Raji (cell line): ENCODE results near the gene HOXB9.

Experiments
- POLR2A ChIP-seq: IDR thresholded peaks from 2 replicates; pipeline ENCODE4 v1.6.1; 2011; ENCODE audit warnings: low read depth, low read length, control low read depth; ENCODE audit not compliant: insufficient read depth

Gene HOXB9

GRCh38 chr17:48601207-48601538, 25.0 kb downstream of the HOXB9 start:
- no peak for TF ChIP-seq POLR2A

GRCh38 chr17:48600244-48601098, 25.7 kb downstream of the HOXB9 start:
- no peak for TF ChIP-seq POLR2A

GRCh38 chr17:48599354-48599753, 26.8 kb downstream of the HOXB9 start:
- no peak for TF ChIP-seq POLR2A

GRCh38 chr17:48598736-48599135, 27.4 kb downstream of the HOXB9 start:
- TF ChIP-seq POLR2A = no peak

GRCh38 chr17:48597778-48598631, 28.2 kb downstream of the HOXB9 start:
- TF ChIP-seq POLR2A = no peak

GRCh38 chr17:48597528-48597777, 28.7 kb downstream of the HOXB9 start:
- TF ChIP-seq POLR2A = no peak

GRCh38 chr17:48596735-48597527, 29.2 kb downstream of the HOXB9 start:
- no peak for TF ChIP-seq POLR2A

- TF ChIP-seq POLR2A = no peak
These were observed 30.0 kb downstream of the HOXB9 start for GRCh38 chr17:48596000-48596734.

- TF ChIP-seq POLR2A = no peak
These were observed 30.7 kb downstream of the HOXB9 start for GRCh38 chr17:48595278-48595999.

- no peak for TF ChIP-seq POLR2A
These were observed 31.4 kb downstream of the HOXB9 start for GRCh38 chr17:48594538-48595277.

GRCh38 chr17:48593840-48594537, 32.2 kb downstream of the HOXB9 start:
- no peak for TF ChIP-seq POLR2A

GRCh38 chr17:48593126-48593829, 32.9 kb downstream of the HOXB9 start, which contains the start of gene HOXB5:
Gene HOXB5 (minus strand): TSS chr17:48593779. CDS start chr17:48593682, 97 bp downstream.
- no peak for TF ChIP-seq POLR2A
